H1 (cell line): ENCODE data around the gene REPIN1. TPM values are rescaled to one million over a fixed set of nuclear protein-coding genes. Genes with fewer than 3 reads are reported as not detected.

Source experiments
- CTCF ChIA-PET: fragments of 300-600 bp; sonication (Branson Sonifier 250); formaldehyde crosslinking; loops from one replicate; lab custom pipeline; 2021; ENCODE audit not compliant: partially characterized antibody; lab: Charles Lee
- POLR2A ChIA-PET: fragments of 300-600 bp; sonication (Branson Sonifier 250); formaldehyde crosslinking; loops from one replicate; lab custom pipeline; 2021; ENCODE audit warnings: inconsistent platforms; ENCODE audit not compliant: partially characterized antibody; lab: Charles Lee
- DNase-seq, 2 experiments: peaks; one replicate each; pipeline versions ENCODE4 v3.0.0 to v3.0.0-alpha.2; 2010 to 2022; ENCODE audit warnings: low spot score in 2 of 2, low read depth in 1 of 2, mixed read lengths in 1 of 2
- FAIRE-seq: peaks from 2 replicates; lab custom pipeline; 2011; peaks lifted over from hg19 to GRCh38; lab: Jason Lieb, UNC
- H2AFZ ChIP-seq: 2 replicates; pipeline ENCODE4 v1.8.1; 2012; ENCODE audit warnings: low read length, inconsistent platforms
- H2AK5ac ChIP-seq: 2 replicates; pipeline ENCODE4 v1.6.1; 2013; ENCODE audit warnings: low read depth, low read length
- H2BK120ac ChIP-seq: replicated peaks from 2 replicates; pipeline ENCODE3; 2013; ENCODE audit warnings: low read depth, low read length, inconsistent platforms
- H2BK12ac ChIP-seq: 2 replicates; pipeline ENCODE4 v1.6.1; 2013; ENCODE audit warnings: low read depth, low read length
- H2BK15ac ChIP-seq: 2 replicates; pipeline ENCODE4 v1.6.1; 2013; ENCODE audit warnings: low read length
- H2BK20ac ChIP-seq: 2 replicates; pipeline ENCODE4 v1.6.1; 2013; ENCODE audit warnings: low read length
- H2BK5ac ChIP-seq: 2 replicates; pipeline ENCODE4 v1.6.1; 2013; ENCODE audit warnings: low read depth, low read length
- H3K14ac ChIP-seq: 2 replicates; pipeline ENCODE4 v1.6.1; 2013; ENCODE audit warnings: inconsistent platforms; ENCODE audit not compliant: insufficient read length
- H3K18ac ChIP-seq: 2 replicates; pipeline ENCODE4 v1.6.1; 2013; ENCODE audit warnings: low read length; ENCODE audit errors: extremely low read depth
- H3K23ac ChIP-seq: 2 replicates; pipeline ENCODE4 v1.6.1; 2013; ENCODE audit warnings: inconsistent platforms; ENCODE audit not compliant: insufficient read length
- H3K23me2 ChIP-seq: 2 replicates; pipeline ENCODE4 v1.6.1; 2013; ENCODE audit warnings: low read depth, low read length
- H3K27ac ChIP-seq: 2 replicates; pipeline ENCODE4 v1.6.1; 2011; ENCODE audit warnings: low read depth, low read length, inconsistent platforms
- H3K27me3 ChIP-seq, 4 experiments: replicated peaks in 1 of 4; 1 replicate in 1 of 4; 2 replicates in 3 of 4; pipeline versions ENCODE4 v1.6.1 to v1.8.1; 2011 to 2013; ENCODE audit warnings: low read length in 3 of 4, mild to moderate bottlenecking in 3 of 4, inconsistent platforms in 2 of 4, mixed read lengths in 2 of 4, moderate library complexity in 1 of 4; ENCODE audit not compliant: control insufficient read depth in 3 of 4, insufficient read depth in 3 of 4; ENCODE audit errors: extremely low read depth in 1 of 4
- H3K36me3 ChIP-seq, 4 experiments: 2 replicates each; pipeline versions ENCODE4 v1.6.1 to v1.8.1; 2011 to 2013; ENCODE audit warnings: mild to moderate bottlenecking in 4 of 4, low read length in 3 of 4, moderate library complexity in 2 of 4, control low read depth in 1 of 4, inconsistent platforms in 1 of 4; ENCODE audit not compliant: insufficient read depth in 4 of 4, control insufficient read depth in 2 of 4
- H3K4ac ChIP-seq: replicated peaks from 2 replicates; pipeline ENCODE3; 2013; ENCODE audit warnings: low read length, low read depth, mixed read lengths, inconsistent platforms; ENCODE audit not compliant: insufficient read length
- H3K4me1 ChIP-seq, 4 experiments: replicated peaks in 1 of 4; 1 replicate in 1 of 4; 2 replicates in 3 of 4; pipeline versions ENCODE4 v1.6.1 to v1.8.1; 2011 to 2013; ENCODE audit warnings: low read length in 3 of 4, inconsistent platforms in 2 of 4, mixed read lengths in 1 of 4; ENCODE audit not compliant: insufficient read depth in 4 of 4, control insufficient read depth in 3 of 4
- H3K4me2 ChIP-seq, 2 experiments: 2 replicates each; pipeline versions ENCODE4 v1.6.1 to v1.8.1; 2011 to 2013; ENCODE audit warnings: low read depth in 2 of 2, low read length in 2 of 2, control low read depth in 1 of 2, inconsistent platforms in 1 of 2, mild to moderate bottlenecking in 1 of 2; ENCODE audit not compliant: insufficient read depth in 1 of 2
- H3K4me3 ChIP-seq, 4 experiments: fragments of 200-600, 300-600 bp in 1 of 4; sonication (generic), shearing (Covaris generic), sonication (Bioruptor Twin) in 1 of 4; 2 replicates each; pipeline versions ENCODE4 v1.5.1 to v1.8.1; 2011 to 2016; ENCODE audit warnings: low read length in 4 of 4, low read depth in 3 of 4, control low read depth in 2 of 4, inconsistent platforms in 2 of 4, mild to moderate bottlenecking in 2 of 4, mixed read lengths in 1 of 4, moderate library complexity in 1 of 4; ENCODE audit not compliant: insufficient read depth in 2 of 4; ENCODE audit errors: extremely low read depth in 1 of 4
- H3K56ac ChIP-seq: replicated peaks from 2 replicates; pipeline ENCODE3; 2013; ENCODE audit warnings: low read depth, mild to moderate bottlenecking, mixed read lengths, low read length, inconsistent platforms; ENCODE audit not compliant: insufficient read length
- H3K79me1 ChIP-seq: 2 replicates; pipeline ENCODE4 v1.6.1; 2013; ENCODE audit warnings: low read depth, low read length, control low read depth
- H3K79me2 ChIP-seq, 2 experiments: 2 replicates each; pipeline versions ENCODE4 v1.6.1 to v1.8.1; 2012 to 2013; ENCODE audit warnings: low read length in 2 of 2, mild to moderate bottlenecking in 2 of 2, inconsistent platforms in 1 of 2; ENCODE audit not compliant: insufficient read depth in 2 of 2, control insufficient read depth in 1 of 2
- H3K9ac ChIP-seq, 4 experiments: replicated peaks in 1 of 4; 1 replicate in 1 of 4; 2 replicates in 3 of 4; pipeline versions ENCODE4 v1.6.1 to v1.8.1; 2011 to 2013; ENCODE audit warnings: low read depth in 3 of 4, low read length in 3 of 4, control low read depth in 2 of 4, mild to moderate bottlenecking in 2 of 4, moderate library complexity in 2 of 4, inconsistent platforms in 1 of 4; ENCODE audit errors: extremely low read depth in 1 of 4
- H3K9me3 ChIP-seq, 2 experiments: 2 replicates each; pipeline versions ENCODE4 v1.6.1 to v1.8.1; 2012 to 2013; ENCODE audit warnings: mild to moderate bottlenecking in 2 of 2, moderate library complexity in 2 of 2, control low read depth in 1 of 2, inconsistent platforms in 1 of 2, low read depth in 1 of 2, low read length in 1 of 2, mixed read lengths in 1 of 2; ENCODE audit not compliant: insufficient read depth in 2 of 2
- H4K20me1 ChIP-seq, 2 experiments: replicated peaks in 1 of 2; 2 replicates each; pipeline versions ENCODE3 to v1.8.1; 2011 to 2013; ENCODE audit warnings: inconsistent platforms in 2 of 2, low read length in 2 of 2, mild to moderate bottlenecking in 1 of 2; ENCODE audit not compliant: insufficient read depth in 2 of 2, control insufficient read depth in 1 of 2
- H4K5ac ChIP-seq: 2 replicates; pipeline ENCODE4 v1.6.1; 2013; ENCODE audit warnings: low read length, low read depth, mixed read lengths, inconsistent platforms; ENCODE audit not compliant: insufficient read length
- H4K8ac ChIP-seq: 2 replicates; pipeline ENCODE4 v1.8.0; 2013; ENCODE audit warnings: mild to moderate bottlenecking, moderate library complexity, low read length, inconsistent platforms; ENCODE audit not compliant: insufficient read depth; ENCODE audit errors: extremely low read depth
- H4K91ac ChIP-seq: replicated peaks from 2 replicates; pipeline ENCODE3; 2013; ENCODE audit warnings: low read length, mixed read lengths, inconsistent platforms; ENCODE audit not compliant: insufficient read length
- ASH2L ChIP-seq: fragments of 200-600, 300-600 bp; sonication (generic); IDR thresholded peaks from one replicate; pipeline ENCODE4 v1.7.1; 2017; ENCODE audit warnings: low read length
- BACH1 ChIP-seq: IDR thresholded peaks from 2 replicates; pipeline ENCODE4 v1.6.1; 2012; ENCODE audit warnings: low read length, improper control_type of control experiment
- EZH2 ChIP-seq: fragments of 200-600 bp; sonication (generic); IDR thresholded peaks from 2 replicates; pipeline ENCODE4 v1.7.1; 2012; ENCODE audit warnings: low read depth, mild to moderate bottlenecking, moderate library complexity, low read length, inconsistent platforms; ENCODE audit not compliant: severe bottlenecking
- HDAC2 ChIP-seq, 2 experiments: fragments of 300-600 bp in 1 of 2; sonication (generic) in 1 of 2; IDR thresholded peaks; 2 replicates each; pipeline ENCODE4 v1.6.1; 2011 to 2012; ENCODE audit warnings: low read depth in 2 of 2, low read length in 2 of 2, mild to moderate bottlenecking in 2 of 2, moderate library complexity in 2 of 2, borderline replicate concordance in 1 of 2, inconsistent platforms in 1 of 2
- POLR2A ChIP-seq, 2 experiments: IDR thresholded peaks; 1 replicate in 1 of 2; 2 replicates in 1 of 2; pipeline ENCODE4 v1.6.1; 2011; ENCODE audit warnings: low read depth in 2 of 2, low read length in 2 of 2, mild to moderate bottlenecking in 2 of 2; ENCODE audit errors: control extremely low read depth in 1 of 2
- POLR2AphosphoS5 ChIP-seq: IDR thresholded peaks from 2 replicates; pipeline ENCODE4 v1.6.1; 2011; ENCODE audit warnings: low read depth, low read length
- SP1 ChIP-seq: IDR thresholded peaks from 2 replicates; pipeline ENCODE4 v1.6.1; 2011; ENCODE audit warnings: low read depth, low read length
- TBP ChIP-seq: IDR thresholded peaks from 2 replicates; pipeline ENCODE4 v1.6.1; 2011; ENCODE audit warnings: low read depth, low read length, improper control_type of control experiment
- TCF12 ChIP-seq: IDR thresholded peaks from 2 replicates; pipeline ENCODE4 v1.6.1; 2011; ENCODE audit warnings: low read depth, mild to moderate bottlenecking, low read length
- WGBS, 2 experiments: shearing (Covaris generic) in 1 of 2; methylation state at CpG; one replicate each; pipeline versions ENCODE4 v1.1.6 to v1.1.7; 2013 to 2015; ENCODE audit warnings: low lambda C conversion rate in 2 of 2, mixed read lengths in 2 of 2, inconsistent platforms in 1 of 2, low coverage in 1 of 2, missing lambda C conversion rate in 1 of 2; ENCODE audit not compliant: insufficient replicate concordance in 2 of 2, insufficient coverage in 1 of 2, insufficient read length in 1 of 2; ENCODE audit errors: extremely low coverage in 1 of 2, missing lambda C conversion rate in 1 of 2; 5-methylcytosine and 5-hydroxymethylcytosine counted together
- polyA plus RNA-seq, 7 experiments: library from polyadenylated mRNA; depleted of rRNA in 3 of 7; stranded (reverse) in 5 of 7; unstranded in 2 of 7; fragments of >200 nt in 5 of 7; fragments of 200-250 nt in 2 of 7; gene quantifications; 1 replicate in 5 of 7; 2 replicates in 1 of 7; 4 replicates in 1 of 7; pipeline versions ENCODE4 v1.2.1 to v1.2.3, GENCODE V29; 2011 to 2013; ENCODE audit warnings: missing spikeins in 2 of 7, mixed read lengths in 2 of 7
- total RNA-seq: library from RNA; stranded (reverse); fragmentation: NEBNext Ultra II Directional; extraction: Animal tissue kit (Norgen Biotek cat#: 25700); gene quantifications from 2 replicates; pipeline ENCODE4 v1.2.1, GENCODE V29; 2021
- TF ChIP-seq, protein P1 (sequence below): IDR thresholded peaks from 2 replicates; pipeline ENCODE4 v1.6.1; 2012; ENCODE audit warnings: inconsistent platforms

REPIN1 gene
- total and polyA plus RNA-seq, 2 of the 8 experiments (the other 6 are each of a cell fraction or from before 2014, with no cell fraction given): 98.6 to 125 TPM

DNA sequence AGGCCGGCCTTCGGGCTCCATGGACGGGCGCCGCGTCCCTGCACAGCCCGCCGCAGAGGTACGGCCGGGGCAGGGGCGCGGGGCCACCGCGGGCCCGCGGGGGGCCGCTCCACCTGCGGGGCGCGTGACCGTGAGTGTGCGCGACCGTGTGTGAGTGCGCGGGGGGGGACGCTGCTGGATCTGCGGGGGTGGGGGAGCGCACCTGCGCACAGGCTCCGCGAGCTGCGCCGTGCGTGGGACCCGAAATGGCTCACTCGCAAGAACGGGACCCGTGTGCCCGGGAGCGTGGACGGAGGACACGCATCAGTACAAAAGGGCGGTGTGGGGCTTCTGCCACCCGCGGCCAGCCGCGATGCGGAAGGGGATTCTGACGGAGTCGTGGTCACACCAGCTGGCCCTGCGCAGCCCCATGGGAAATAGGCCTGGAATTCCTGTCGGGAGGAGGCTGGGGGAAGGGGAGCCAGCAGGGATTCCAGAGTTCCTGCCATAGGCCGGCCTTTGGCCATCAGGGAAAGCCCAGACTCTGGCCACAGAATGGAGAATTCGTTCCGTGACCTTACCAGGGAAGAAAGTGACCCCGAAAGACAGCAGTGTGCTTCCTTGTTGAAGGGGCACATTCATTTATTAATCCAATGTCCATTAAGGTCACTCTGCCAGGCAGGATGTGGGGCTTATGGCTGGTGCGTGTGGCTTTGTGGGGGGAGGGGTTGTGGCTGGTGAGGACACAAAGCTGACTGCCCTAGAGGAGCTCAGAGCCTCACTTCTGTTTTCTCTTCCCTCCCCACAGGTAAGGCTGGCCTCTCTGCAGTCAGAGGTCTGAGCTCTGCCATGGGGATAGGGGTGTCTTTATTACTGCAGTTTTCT lies 494 bp downstream of the REPIN1 start:
- H3K4me3 ChIP-seq: peak overlapping the region; percentile 63 to 78 (median 69)
- H2BK20ac ChIP-seq: 0 out of 2 replicates have a peak overlapping the region, but pooled peaks have one; percentile 29
- CTCF ChIA-PET: interaction anchor here (0.6 to 5.6 kb wide), 15 partner anchors 8 to 84 kb away, joined by 3 to 32 read pairs (median 4); no protein-coding TSS in a partner anchor
- DNase-seq (peak in 1 of 2 experiments; percentile 86), FAIRE-seq (no peak)
- H3K4ac ChIP-seq: peak overlapping the region; percentile 99
- peaks cover 14 to 43% (median 29%) of the 10 kb centered on the region in 4 experiments for H3K36me3 ChIP-seq
- H4K8ac ChIP-seq: peak overlapping the region; percentile 97; the same call in 1 of the 2 replicates
- H3K23me2 ChIP-seq: peaks cover 11% of the 10 kb centered on the region; the same call in 1 of the 2 replicates
- H3K27ac ChIP-seq: peak overlapping the region; percentile 95
- peaks cover 2 to 26% (median 12%) of the 10 kb centered on the region in 4 experiments for H3K4me1 ChIP-seq
- H2AK5ac ChIP-seq: peak overlapping the region; percentile 71
- H3K14ac ChIP-seq: no peak overlapping the region
- peak overlapping the region; percentile 99 for H2BK5ac ChIP-seq
- H3K9ac ChIP-seq: peak overlapping the region; percentile 64 to 85 (median 81)
- no peaks in the 10 kb centered on the region for H3K27me3 ChIP-seq
- H3K56ac ChIP-seq: peak overlapping the region; percentile 34
- 3% methylated on average over 17 of the region's 58 CpGs; no CpG with 5 or more reads in 1 of the 2 experiments for WGBS, 2 experiments
- POLR2A ChIA-PET: interaction anchor here (0.7 to 8.6 kb wide), 28 partner anchors 7 to 609 kb away, joined by 3 to 230 read pairs (median 6); partner anchors contain the start of gene RARRES2
- H2AFZ ChIP-seq: no peak overlapping the region
- H3K18ac ChIP-seq: peak overlapping the region; percentile 99
- H4K91ac ChIP-seq: peak overlapping the region; percentile 87
- H2BK12ac ChIP-seq: peak overlapping the region; percentile 93
- no peak overlapping the region for H2BK120ac ChIP-seq
- peaks cover 2 to 12% of the 10 kb centered on the region in 2 experiments for H4K20me1 ChIP-seq
- peak overlapping the region; percentile 92 to 99 for H3K4me2 ChIP-seq
- no peak overlapping the region for H3K23ac ChIP-seq
- H3K79me2 ChIP-seq: peaks cover 7 to 50% of the 10 kb centered on the region in 2 experiments; a peak in 3 of 4 replicates
- peaks cover 18% of the 10 kb centered on the region for H3K79me1 ChIP-seq
- peak overlapping the region; percentile 75; the same call in 1 of the 2 replicates for H2BK15ac ChIP-seq
- H3K9me3 ChIP-seq: no peaks in the 10 kb centered on the region
- H4K5ac ChIP-seq: peak overlapping the region; percentile 70
- 0 out of 4 replicates have a peak, but pooled peaks of 1 of the 2 experiments have one; percentile 55 for TF ChIP-seq HDAC2 (IDR thresholded peaks at IDR 0.05; ENCODE audit: borderline replicate concordance in 1 of 2, low read depth in 2 of 2, low read length in 2 of 2)
- TF ChIP-seq BACH1: peak; percentile 26; the same call in 1 of the 2 replicates
- TF ChIP-seq, protein P1, sequence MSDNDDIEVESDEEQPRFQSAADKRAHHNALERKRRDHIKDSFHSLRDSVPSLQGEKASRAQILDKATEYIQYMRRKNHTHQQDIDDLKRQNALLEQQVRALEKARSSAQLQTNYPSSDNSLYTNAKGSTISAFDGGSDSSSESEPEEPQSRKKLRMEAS: peak; percentile 71
- TF ChIP-seq POLR2A (IDR thresholded peaks at IDR 0.05; ENCODE audit: control extremely low read depth in 1 of 2, low read depth in 2 of 2, low read length in 2 of 2): peak; percentile 78 to 89
- peak; percentile 34; the same call in 1 of the 2 replicates for TF ChIP-seq TBP
- peak; percentile 75; the same call in 1 of the 2 replicates for TF ChIP-seq TCF12
- TF ChIP-seq POLR2AphosphoS5: peak; percentile 54; the same call in 1 of the 2 replicates
- peak; percentile 92 for TF ChIP-seq ASH2L
- no peak for TF ChIP-seq EZH2
- TF ChIP-seq SP1: peak; percentile 65
